KOPT-K1 (cell line): ENCODE measurements around the gene ANTXR2.

Experiments used
- H3K27ac ChIP-seq: fragments of 200-600 bp; sonication (generic); 2 replicates; pipeline ENCODE4 v1.5.1; 2016; ENCODE audit warnings: antibody characterized with exemption, mild to moderate bottlenecking, low read depth, low read length; ENCODE audit not compliant: poor library complexity, severe bottlenecking
- H3K36me3 ChIP-seq: fragments of 200-600 bp; sonication (generic); 2 replicates; pipeline ENCODE4 v1.5.1; 2017; ENCODE audit warnings: antibody characterized with exemption, mild to moderate bottlenecking, low read length, moderate library complexity; ENCODE audit not compliant: insufficient read depth
- H3K9me3 ChIP-seq: fragments of 200-600 bp; sonication (generic); 2 replicates; pipeline ENCODE4 v1.5.1; 2017; ENCODE audit warnings: antibody characterized with exemption, low read length, mild to moderate bottlenecking; ENCODE audit not compliant: insufficient read depth, poor library complexity, severe bottlenecking

Gene ANTXR2

GRCh38 chr4:80065601-80066000 lies 7.4 kb downstream of the ANTXR2 start:
- H3K9me3 ChIP-seq, result no peaks in the 10 kb centered on the region
- no peaks in the 10 kb centered on the region for H3K36me3 ChIP-seq
- H3K27ac ChIP-seq, result no peak overlapping the region

- no peak overlapping the region for H3K27ac ChIP-seq
- no peaks in the 10 kb centered on the region for H3K36me3 ChIP-seq
- no peaks in the 10 kb centered on the region for H3K9me3 ChIP-seq
Measured at GRCh38 chr4:80062527-80062926, 10.5 kb downstream of the ANTXR2 start.

- Histone ChIP-seq H3K9me3 (no peaks in the 10 kb centered on the region), H3K27ac (no peak overlapping the region), H3K36me3 (no peaks in the 10 kb centered on the region)
Measured at GRCh38 chr4:80060804-80061203, 12.2 kb downstream of the ANTXR2 start.

- Histone ChIP-seq H3K27ac (no peak overlapping the region), H3K9me3 (no peaks in the 10 kb centered on the region)
Measured at GRCh38 chr4:80058740-80059139, 14.3 kb downstream of the ANTXR2 start.

GRCh38 chr4:80054375-80054774 lies 18.7 kb downstream of the ANTXR2 start:
- H3K9me3 ChIP-seq, result no peaks in the 10 kb centered on the region
- H3K27ac ChIP-seq, result no peak overlapping the region
- no peaks in the 10 kb centered on the region for H3K36me3 ChIP-seq

More at GRCh38 chr4:80058740-80059139, 14.3 kb downstream of the ANTXR2 start:
- no peaks in the 10 kb centered on the region for H3K36me3 ChIP-seq

GRCh38 chr4:80053140-80053910 lies 19.7 kb downstream of the ANTXR2 start:
- no peak overlapping the region for H3K27ac ChIP-seq
- H3K36me3 ChIP-seq, result no peaks in the 10 kb centered on the region
- H3K9me3 ChIP-seq, result no peaks in the 10 kb centered on the region

- H3K9me3 ChIP-seq, result no peaks in the 10 kb centered on the region
- H3K27ac ChIP-seq, result no peak overlapping the region
- no peaks in the 10 kb centered on the region for H3K36me3 ChIP-seq
Measured at GRCh38 chr4:80049813-80050534, 23.1 kb downstream of the ANTXR2 start.

GRCh38 chr4:80049402-80049801 lies 23.6 kb downstream of the ANTXR2 start:
- H3K9me3 ChIP-seq, result no peaks in the 10 kb centered on the region
- no peaks in the 10 kb centered on the region for H3K36me3 ChIP-seq
- H3K27ac ChIP-seq, result no peak overlapping the region

GRCh38 chr4:80045786-80046185 lies 27.2 kb downstream of the ANTXR2 start:
- H3K36me3 ChIP-seq, result no peaks in the 10 kb centered on the region
- no peaks in the 10 kb centered on the region for H3K9me3 ChIP-seq
- no peak overlapping the region for H3K27ac ChIP-seq

- Histone ChIP-seq H3K9me3 (no peaks in the 10 kb centered on the region), H3K27ac (no peak overlapping the region), H3K36me3 (no peaks in the 10 kb centered on the region)
Measured at GRCh38 chr4:80043541-80043940, 29.5 kb downstream of the ANTXR2 start.

GRCh38 chr4:80042821-80043220 lies 30.2 kb downstream of the ANTXR2 start:
- H3K9me3 ChIP-seq, result no peaks in the 10 kb centered on the region
- H3K36me3 ChIP-seq, result no peaks in the 10 kb centered on the region
- H3K27ac ChIP-seq, result no peak overlapping the region

GRCh38 chr4:80037864-80038263 lies 35.2 kb downstream of the ANTXR2 start:
- no peaks in the 10 kb centered on the region for H3K36me3 ChIP-seq
- no peaks in the 10 kb centered on the region for H3K9me3 ChIP-seq
- H3K27ac ChIP-seq, result no peak overlapping the region

GRCh38 chr4:80036949-80037685 lies 35.9 kb downstream of the ANTXR2 start:
- Histone ChIP-seq H3K9me3 (no peaks in the 10 kb centered on the region), H3K27ac (no peak overlapping the region), H3K36me3 (no peaks in the 10 kb centered on the region)

- Histone ChIP-seq H3K9me3 (no peaks in the 10 kb centered on the region), H3K27ac (no peak overlapping the region), H3K36me3 (no peaks in the 10 kb centered on the region)
Measured at GRCh38 chr4:80036306-80036705, 36.7 kb downstream of the ANTXR2 start.

GRCh38 chr4:80035336-80035735 lies 37.7 kb downstream of the ANTXR2 start:
- Histone ChIP-seq H3K36me3 (no peaks in the 10 kb centered on the region), H3K27ac (no peak overlapping the region)

More at GRCh38 chr4:80035336-80035735, 37.7 kb downstream of the ANTXR2 start:
- no peaks in the 10 kb centered on the region for H3K9me3 ChIP-seq
